Stomach (tissue), 9 donors: ENCODE results near the gene GCK. TPM values are rescaled to one million over a fixed set of nuclear protein-coding genes. Genes with fewer than 3 reads are reported as not detected.

ENCODE experiments used
- DNase-seq, 2 donors: peaks; one replicate each; pipeline versions ENCODE4 v3.0.0 to v3.0.0-alpha.2; 2013 to 2019
- H3K27ac ChIP-seq, 5 donors: fragments of 200-600 bp in 4 of 5; sonication (generic) in 4 of 5; one replicate each; pipeline ENCODE4 v1.5.1; 2013 to 2019; ENCODE audit warnings: mild to moderate bottlenecking in 1 of 5, moderate library complexity in 1 of 5
- H3K27me3 ChIP-seq, 3 donors: fragments of 200-600 bp; sonication (generic); one replicate each; pipeline ENCODE4 v1.5.1; 2017 to 2019; ENCODE audit warnings: mixed run types in 1 of 3
- H3K36me3 ChIP-seq, 4 donors: fragments of 200-600 bp; sonication (generic); 1 replicate in 3 of 4; 2 replicates in 1 of 4; pipeline ENCODE4 v1.5.1; 2016 to 2019
- H3K4me1 ChIP-seq, 4 donors: fragments of 200-600 bp; sonication (generic); one replicate each; pipeline ENCODE4 v1.5.1; 2016 to 2019
- H3K4me3 ChIP-seq, 4 donors: fragments of 200-600 bp; sonication (generic) in 3 of 4; one replicate each; pipeline ENCODE4 v1.5.1; 2016 to 2019; ENCODE audit warnings: mild to moderate bottlenecking in 1 of 4
- H3K9me3 ChIP-seq, 4 donors: fragments of 200-600 bp; sonication (generic); one replicate each; pipeline ENCODE4 v1.5.1; 2016 to 2019
- EP300 ChIP-seq: sonication (generic); formaldehyde crosslinking; IDR thresholded peaks from one replicate; pipeline ENCODE4 v1.6.1; 2017; ENCODE audit warnings: antibody characterized with exemption
- POLR2A ChIP-seq, 4 donors: fragments of 450-650 bp; IDR thresholded peaks; one replicate each; pipeline ENCODE4 v1.6.1; 2016; ENCODE audit warnings: antibody characterized with exemption in 4 of 4, control low read depth in 2 of 4, mild to moderate bottlenecking in 1 of 4, moderate library complexity in 1 of 4
- POLR2AphosphoS5 ChIP-seq, 3 donors: sonication (generic); formaldehyde crosslinking; IDR thresholded peaks; one replicate each; pipeline ENCODE4 v1.6.1; 2016; ENCODE audit warnings: antibody characterized with exemption in 3 of 3
- WGBS, 5 donors: extraction: QIAGEN DNeasy Blood & Tissue Kit in 3 of 5; methylation state at CpG; one replicate each; pipeline versions ENCODE4 v1.1.5 to v1.1.7; 2013 to 2018; 5-methylcytosine and 5-hydroxymethylcytosine counted together
- intact Hi-C: fragments of 100-400 bp; cut with DNase I; formaldehyde crosslinking; loops from one replicate; pipeline ENCODE4 v1.15.1; 2023; ENCODE audit warnings: low total_unique reads
- polyA plus RNA-seq, 3 donors: library from polyadenylated mRNA; stranded (reverse); fragments of 200-250 nt; gene quantifications; one replicate each; pipeline ENCODE4 v1.2.3, GENCODE V29; 2013
- total RNA-seq, 5 donors: library from RNA; depleted of rRNA; stranded (reverse); fragments of >200 nt; gene quantifications; one replicate each; pipeline versions ENCODE4 v1.1.0 to v1.2.3, GENCODE V29; 2014 to 2016
- TF ChIP-seq, protein P1 (sequence below), 7 experiments: fragments of 450-650 bp in 4 of 7; fragments of 200-600 bp in 3 of 7; sonication (generic) in 3 of 7; IDR thresholded peaks; one replicate each; pipeline ENCODE4 v1.5.1; 2016 to 2019; ENCODE audit warnings: antibody characterized with exemption in 7 of 7, control low read depth in 2 of 7, mild to moderate bottlenecking in 1 of 7
- donor health status: healthy with polysubstance abuse.
- donor health status: Bipolar disorder and iron deficiency.
- donor health status: healthy.

Gene GCK
- total and polyA plus RNA-seq, 8 donors = 0.55 to 1.9 (median 1.1) TPM; not detected in 4

DNA sequence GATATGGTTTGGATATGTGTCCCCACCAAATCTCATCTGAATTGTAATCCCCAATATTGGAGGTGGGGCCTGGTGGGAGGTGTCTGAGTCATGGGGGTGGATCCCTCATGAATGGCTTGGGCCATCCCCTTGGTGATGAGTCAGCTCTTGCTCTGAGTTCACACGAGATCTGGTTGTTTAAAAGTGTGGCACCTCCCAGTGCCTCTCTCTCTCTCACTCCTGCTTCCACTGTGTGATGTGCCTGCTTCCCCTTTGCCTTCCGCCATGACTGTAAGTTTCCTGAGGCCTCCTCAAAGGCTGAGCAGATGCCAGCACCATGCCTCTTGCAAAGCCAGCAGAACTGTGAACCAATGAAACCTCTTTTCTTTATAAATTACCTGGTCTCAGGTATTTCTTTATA is 4.8 kb upstream of the GCK start:
- H3K4me3 ChIP-seq = no peak overlapping the region
- H3K4me1 ChIP-seq = no peaks in the 10 kb centered on the region
- H3K27me3 ChIP-seq = peaks cover 0 to 32% (median 0%) of the 10 kb centered on the region in 3 donors
- no peak overlapping the region for H3K27ac ChIP-seq
- TF ChIP-seq POLR2A (IDR thresholded peaks at IDR 0.05) (no peak), EP300 (no peak), POLR2AphosphoS5 (IDR thresholded peaks at IDR 0.05) (no peak)
- TF ChIP-seq, protein P1, sequence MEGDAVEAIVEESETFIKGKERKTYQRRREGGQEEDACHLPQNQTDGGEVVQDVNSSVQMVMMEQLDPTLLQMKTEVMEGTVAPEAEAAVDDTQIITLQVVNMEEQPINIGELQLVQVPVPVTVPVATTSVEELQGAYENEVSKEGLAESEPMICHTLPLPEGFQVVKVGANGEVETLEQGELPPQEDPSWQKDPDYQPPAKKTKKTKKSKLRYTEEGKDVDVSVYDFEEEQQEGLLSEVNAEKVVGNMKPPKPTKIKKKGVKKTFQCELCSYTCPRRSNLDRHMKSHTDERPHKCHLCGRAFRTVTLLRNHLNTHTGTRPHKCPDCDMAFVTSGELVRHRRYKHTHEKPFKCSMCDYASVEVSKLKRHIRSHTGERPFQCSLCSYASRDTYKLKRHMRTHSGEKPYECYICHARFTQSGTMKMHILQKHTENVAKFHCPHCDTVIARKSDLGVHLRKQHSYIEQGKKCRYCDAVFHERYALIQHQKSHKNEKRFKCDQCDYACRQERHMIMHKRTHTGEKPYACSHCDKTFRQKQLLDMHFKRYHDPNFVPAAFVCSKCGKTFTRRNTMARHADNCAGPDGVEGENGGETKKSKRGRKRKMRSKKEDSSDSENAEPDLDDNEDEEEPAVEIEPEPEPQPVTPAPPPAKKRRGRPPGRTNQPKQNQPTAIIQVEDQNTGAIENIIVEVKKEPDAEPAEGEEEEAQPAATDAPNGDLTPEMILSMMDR (IDR thresholded peaks at IDR 0.05) = no peak
- intact Hi-C loops = loop anchor here (10.0 kb wide), 1 partner anchor 119 kb away; no protein-coding TSS in a partner anchor
- WGBS, 5 donors = 46 to 56% (median 52%) methylated on average over 2 of the region's 2 CpGs
- no peaks in the 10 kb centered on the region for H3K9me3 ChIP-seq
- no peak for DNase-seq
- no peaks in the 10 kb centered on the region for H3K36me3 ChIP-seq

DNA sequence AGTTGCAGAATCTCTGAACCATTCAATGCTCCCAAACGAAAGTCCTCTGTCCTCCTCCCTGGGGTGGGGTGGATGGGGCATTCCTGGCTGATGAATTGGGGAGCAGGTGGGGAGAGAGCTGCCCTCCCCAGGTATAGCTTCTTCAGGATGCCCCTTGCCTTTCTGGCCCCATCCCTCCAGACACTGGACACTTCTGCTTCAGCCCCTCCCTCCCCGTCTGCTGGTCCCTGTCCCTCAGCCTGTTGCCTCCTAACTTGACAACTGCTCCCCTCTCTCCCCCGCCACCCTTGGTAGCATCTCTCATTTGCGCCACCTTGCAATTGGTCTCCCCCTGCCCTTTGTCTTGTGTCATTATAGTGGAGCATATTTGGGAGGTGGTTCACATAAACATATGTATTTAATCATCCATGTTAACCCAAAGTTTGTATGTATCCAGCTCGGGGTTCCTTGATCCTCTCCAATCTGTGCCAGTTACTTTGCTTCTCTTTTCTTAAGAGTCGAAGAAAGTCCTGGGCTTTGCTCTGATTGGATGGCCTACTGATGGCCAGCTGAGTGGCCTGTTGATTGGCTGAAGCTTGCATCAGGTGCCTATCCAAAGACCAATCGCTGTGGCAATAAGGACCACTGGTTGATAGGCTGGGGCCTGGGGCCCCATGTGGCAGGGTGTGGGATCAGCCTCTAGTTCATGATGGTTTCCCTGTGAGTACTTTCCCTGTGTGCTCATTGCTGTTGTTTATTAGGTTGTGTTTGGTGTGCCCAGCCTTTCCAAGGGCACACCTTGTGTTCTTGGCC is 4.0 kb upstream of the GCK start:
- 84 to 90% (median 89%) methylated on average over 7 of the region's 7 CpGs for WGBS, 5 donors
- Histone ChIP-seq H3K4me3 (no peak overlapping the region), H3K4me1 (no peaks in the 10 kb centered on the region), H3K9me3 (no peaks in the 10 kb centered on the region), H3K36me3 (no peaks in the 10 kb centered on the region), H3K27me3 (peaks cover 0 to 32% (median 0%) of the 10 kb centered on the region in 3 donors), H3K27ac (no peak overlapping the region)
- TF ChIP-seq POLR2AphosphoS5 (IDR thresholded peaks at IDR 0.05) (no peak), POLR2A (IDR thresholded peaks at IDR 0.05) (no peak), EP300 (no peak)
- TF ChIP-seq, protein P1 (IDR thresholded peaks at IDR 0.05) = no peak
- DNase-seq = no peak
- intact Hi-C loops = loop anchor here (10.0 kb wide), 1 partner anchor 118 kb away; no protein-coding TSS in a partner anchor

DNA sequence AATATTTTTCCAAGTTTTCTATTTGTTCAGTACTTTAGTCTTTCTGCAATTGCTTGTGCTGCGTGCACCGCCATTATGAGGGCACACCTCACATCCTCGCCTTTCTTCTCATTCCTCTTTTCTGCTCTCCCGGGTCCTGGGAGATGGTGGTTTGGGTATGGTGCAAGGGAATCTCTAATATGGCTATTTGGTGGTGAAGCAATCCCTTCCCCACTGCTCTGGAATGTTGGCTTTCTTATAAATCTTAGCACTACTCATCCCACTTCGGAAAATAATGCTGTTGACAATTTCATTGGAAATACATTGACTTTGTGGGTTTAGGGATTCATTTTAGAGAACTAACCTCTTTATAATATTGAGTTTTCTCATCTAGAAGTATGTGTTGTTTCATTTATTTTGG is 1.9 kb upstream of the GCK start:
- Histone ChIP-seq H3K36me3 (no peaks in the 10 kb centered on the region), H3K27ac (no peak overlapping the region), H3K27me3 (peaks cover 0 to 25% (median 0%) of the 10 kb centered on the region in 3 donors), H3K9me3 (no peaks in the 10 kb centered on the region), H3K4me1 (no peaks in the 10 kb centered on the region), H3K4me3 (no peak overlapping the region)
- TF ChIP-seq POLR2AphosphoS5 (IDR thresholded peaks at IDR 0.05) = no peak
- TF ChIP-seq EP300 = no peak
- TF ChIP-seq, protein P1 (IDR thresholded peaks at IDR 0.05) = no peak
- no peak for TF ChIP-seq POLR2A (IDR thresholded peaks at IDR 0.05)
- 82 to 91% (median 89%) methylated on average over 5 of the region's 5 CpGs for WGBS, 5 donors
- intact Hi-C loops = loop anchor here (10.0 kb wide), 1 partner anchor 116 kb away; no protein-coding TSS in a partner anchor
- no peak for DNase-seq

DNA sequence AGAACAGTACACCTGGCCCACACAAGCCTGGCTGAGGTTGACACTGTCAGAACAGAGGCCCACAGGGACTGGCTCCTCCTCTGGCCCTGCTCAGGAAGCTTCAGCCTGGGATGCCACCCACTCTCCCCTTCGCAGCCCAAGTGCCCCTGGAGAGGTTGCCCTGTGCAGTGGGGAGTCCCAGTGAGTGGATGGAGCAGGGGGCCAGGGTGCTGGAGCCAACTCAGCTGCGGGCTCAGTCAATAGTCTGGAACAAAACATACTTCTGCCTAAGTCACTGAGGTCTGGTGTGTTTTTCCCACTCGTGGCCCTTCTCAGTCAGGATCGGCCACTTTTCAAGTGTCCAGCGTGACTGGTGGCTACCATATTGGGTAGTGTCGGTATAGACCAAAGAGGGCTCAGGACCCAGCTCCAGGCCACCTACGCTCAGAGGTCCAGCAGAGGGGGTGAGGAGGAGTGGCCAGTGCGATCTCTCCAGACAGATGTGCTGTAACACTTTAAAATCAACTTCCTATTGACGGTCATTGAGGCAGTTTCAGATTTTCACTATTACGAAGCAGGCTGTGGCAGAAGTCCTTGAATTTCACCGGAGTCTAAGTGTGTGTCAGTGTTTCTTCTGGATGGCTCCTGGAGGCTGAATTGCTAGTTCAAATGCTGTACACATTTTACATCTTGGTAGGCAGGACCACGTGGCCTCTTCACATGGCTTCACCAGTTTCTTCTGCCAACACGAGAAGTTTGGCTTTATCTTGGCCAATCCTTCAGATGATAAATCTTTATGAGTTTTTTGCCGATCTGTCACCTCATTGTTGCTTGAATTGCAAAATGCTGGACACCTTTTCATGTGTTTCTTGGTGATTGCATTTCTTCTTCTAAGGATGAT is 994 bp upstream of the GCK start:
- Histone ChIP-seq H3K36me3 (no peaks in the 10 kb centered on the region), H3K4me3 (no peak overlapping the region), H3K27ac (no peak overlapping the region), H3K27me3 (peaks cover 0 to 32% (median 0%) of the 10 kb centered on the region in 3 donors), H3K4me1 (no peaks in the 10 kb centered on the region), H3K9me3 (no peaks in the 10 kb centered on the region)
- intact Hi-C loops = loop anchor here (10.0 kb wide), 1 partner anchor 115 kb away; no protein-coding TSS in a partner anchor
- TF ChIP-seq, protein P1 (IDR thresholded peaks at IDR 0.05) = no peak
- TF ChIP-seq POLR2AphosphoS5 (IDR thresholded peaks at IDR 0.05) (no peak), EP300 (no peak), POLR2A (IDR thresholded peaks at IDR 0.05) (no peak)
- WGBS, 5 donors = 76 to 84% (median 82%) methylated on average over 13 to 14 of the region's 14 CpGs
- DNase-seq = no peak
